AG04450 (cell line): Measurements from ENCODE around the gene PI16. TPM values are rescaled to one million over a fixed set of nuclear protein-coding genes. Genes with fewer than 3 reads are reported as not detected.

ENCODE experiments used
- CTCF ChIA-PET: fragments of 300-600, 350-600 bp; formaldehyde crosslinking; extraction: SDS; loops from one replicate; lab custom pipeline; 2022; ENCODE audit warnings: antibody characterized with exemption, inconsistent platforms; lab: Charles Lee
- POLR2A ChIA-PET: fragments of 350-600 bp; formaldehyde crosslinking; extraction: SDS; loops from one replicate; lab custom pipeline; 2021; ENCODE audit warnings: antibody characterized with exemption, inconsistent platforms; lab: Yijun Ruan, JAX
- DNase-seq: peaks from one replicate; pipeline ENCODE4 v3.0.0-alpha.2; 2011; ENCODE audit warnings: low read depth, low spot score
- H3K27ac ChIP-seq: one replicate; pipeline ENCODE4 v1.5.1; 2012; ENCODE audit warnings: low read depth, low read length, control low read depth
- H3K27me3 ChIP-seq: one replicate; pipeline ENCODE4 v1.6.0; 2012; ENCODE audit warnings: low read length; ENCODE audit not compliant: control insufficient read depth, insufficient read depth
- H3K4me3 ChIP-seq: 2 replicates; pipeline ENCODE4 v1.5.1; 2011; ENCODE audit warnings: mild to moderate bottlenecking, low read depth, low read length, control low read depth
- H3K9me3 ChIP-seq: 2 replicates; pipeline ENCODE4 v1.5.1; 2012; ENCODE audit warnings: low read length; ENCODE audit not compliant: control insufficient read depth, insufficient read depth
- polyA plus RNA-seq: library from polyadenylated mRNA; depleted of rRNA; stranded (reverse); fragments of >200 nt; gene quantifications from 2 replicates; pipeline ENCODE4 v1.2.3, GENCODE V29; 2011
- TF ChIP-seq, protein P1 (sequence below): IDR thresholded peaks from 2 replicates; pipeline ENCODE4 v1.5.1; 2011; ENCODE audit warnings: low read depth, low read length, control low read depth, inconsistent platforms

The PI16 gene
- polyA plus RNA-seq, 1 experiment = 0.05 TPM

DNA sequence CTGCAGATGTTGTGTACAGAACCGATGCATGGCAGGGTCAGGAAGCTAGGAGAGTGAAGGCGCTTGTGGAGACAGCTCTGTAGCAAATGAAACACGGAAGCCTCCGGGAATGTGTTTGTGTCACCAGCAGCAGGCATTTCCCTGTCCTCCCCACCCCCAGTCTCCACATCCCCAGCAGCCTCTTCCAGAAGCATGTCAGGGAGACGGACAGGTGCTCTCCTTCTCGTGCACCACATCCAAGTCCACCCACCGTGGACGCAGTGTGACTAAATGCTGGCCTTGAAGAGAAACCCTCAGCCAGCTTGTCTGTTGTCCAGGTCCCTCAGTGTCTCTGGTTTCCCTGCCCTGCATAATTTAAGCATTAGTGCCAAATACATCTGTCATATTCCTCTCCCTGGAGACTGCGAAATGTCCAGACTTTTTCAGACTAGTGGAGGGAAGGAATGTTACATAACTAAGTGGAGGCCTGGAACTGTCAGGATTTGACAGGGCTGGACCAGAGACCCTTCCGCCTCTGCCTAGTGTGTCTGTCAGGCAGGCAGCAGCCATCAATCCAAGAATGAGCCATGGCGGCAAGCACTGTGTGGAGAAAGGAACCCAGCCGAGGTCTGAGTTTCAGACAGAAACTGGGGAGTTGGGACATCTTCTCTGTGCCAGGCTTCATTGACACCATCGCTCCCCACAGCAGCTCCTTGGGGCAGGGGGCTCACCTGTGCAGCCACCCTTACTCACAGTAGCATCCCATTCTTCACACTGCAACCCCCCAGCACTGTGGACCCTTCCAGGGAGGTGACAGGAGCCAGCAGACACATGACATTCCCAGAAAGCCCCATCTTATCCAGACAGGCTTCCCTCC lies 26.6 kb upstream of the PI16 start:
- TF ChIP-seq, protein P1, sequence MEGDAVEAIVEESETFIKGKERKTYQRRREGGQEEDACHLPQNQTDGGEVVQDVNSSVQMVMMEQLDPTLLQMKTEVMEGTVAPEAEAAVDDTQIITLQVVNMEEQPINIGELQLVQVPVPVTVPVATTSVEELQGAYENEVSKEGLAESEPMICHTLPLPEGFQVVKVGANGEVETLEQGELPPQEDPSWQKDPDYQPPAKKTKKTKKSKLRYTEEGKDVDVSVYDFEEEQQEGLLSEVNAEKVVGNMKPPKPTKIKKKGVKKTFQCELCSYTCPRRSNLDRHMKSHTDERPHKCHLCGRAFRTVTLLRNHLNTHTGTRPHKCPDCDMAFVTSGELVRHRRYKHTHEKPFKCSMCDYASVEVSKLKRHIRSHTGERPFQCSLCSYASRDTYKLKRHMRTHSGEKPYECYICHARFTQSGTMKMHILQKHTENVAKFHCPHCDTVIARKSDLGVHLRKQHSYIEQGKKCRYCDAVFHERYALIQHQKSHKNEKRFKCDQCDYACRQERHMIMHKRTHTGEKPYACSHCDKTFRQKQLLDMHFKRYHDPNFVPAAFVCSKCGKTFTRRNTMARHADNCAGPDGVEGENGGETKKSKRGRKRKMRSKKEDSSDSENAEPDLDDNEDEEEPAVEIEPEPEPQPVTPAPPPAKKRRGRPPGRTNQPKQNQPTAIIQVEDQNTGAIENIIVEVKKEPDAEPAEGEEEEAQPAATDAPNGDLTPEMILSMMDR = no peak
- Histone ChIP-seq H3K27me3 (no peaks in the 10 kb centered on the region), H3K4me3 (no peak overlapping the region), H3K27ac (no peak overlapping the region), H3K9me3 (no peaks in the 10 kb centered on the region)
- DNase-seq = no peak
- ChIA-PET CTCF (no interaction called here), POLR2A (interaction anchor here (0.7 to 1.0 kb wide), 2 partner anchors 58 kb away, joined by 3 to 4 read pairs; partner anchors contain the start of gene MTCH1)

DNA sequence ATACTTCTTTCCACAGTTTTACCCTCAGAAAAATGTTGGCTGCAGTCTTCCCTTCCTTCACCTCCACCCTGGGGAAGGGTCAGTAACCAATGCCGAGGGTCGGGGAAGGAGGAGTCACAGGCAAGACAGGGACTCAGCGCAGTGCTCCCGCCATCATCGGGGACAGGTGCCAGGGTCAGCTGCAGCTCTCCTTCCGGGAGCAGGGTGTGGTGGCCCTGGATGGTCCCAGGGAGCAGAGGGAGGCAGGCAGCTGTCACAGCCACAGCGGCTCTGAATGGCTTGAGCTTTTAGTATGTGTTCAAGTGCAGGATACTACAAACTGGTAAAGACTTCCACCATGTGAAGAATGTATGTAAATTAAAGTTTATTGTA lies 26.0 kb upstream of the PI16 start:
- CTCF ChIA-PET = no interaction called here
- no peak overlapping the region for H3K27ac ChIP-seq

GRCh38 chr6:36929152-36929551 lies 25.4 kb upstream of the PI16 start:
- Histone ChIP-seq H3K27ac (peak overlapping the region; percentile 31), H3K4me3 (no peak overlapping the region), H3K27me3 (no peaks in the 10 kb centered on the region), H3K9me3 (no peaks in the 10 kb centered on the region)
- ChIA-PET POLR2A (interaction anchor here (0.7 kb wide), 1 partner anchor 57 kb away, joined by 3 read pairs; the partner anchor contains the start of gene MTCH1), CTCF (no interaction called here)
- no peak for DNase-seq
- TF ChIP-seq, protein P1 = no peak

More for the DNA sequence above, 26.0 kb upstream of the PI16 start:
- Histone ChIP-seq H3K9me3 (no peaks in the 10 kb centered on the region), H3K4me3 (no peak overlapping the region), H3K27me3 (no peaks in the 10 kb centered on the region)
- DNase-seq = no peak
- POLR2A ChIA-PET = interaction anchor here (0.7 kb wide), 1 partner anchor 58 kb away, joined by 3 read pairs; the partner anchor contains the start of gene MTCH1
- TF ChIP-seq, protein P1 = no peak

DNA sequence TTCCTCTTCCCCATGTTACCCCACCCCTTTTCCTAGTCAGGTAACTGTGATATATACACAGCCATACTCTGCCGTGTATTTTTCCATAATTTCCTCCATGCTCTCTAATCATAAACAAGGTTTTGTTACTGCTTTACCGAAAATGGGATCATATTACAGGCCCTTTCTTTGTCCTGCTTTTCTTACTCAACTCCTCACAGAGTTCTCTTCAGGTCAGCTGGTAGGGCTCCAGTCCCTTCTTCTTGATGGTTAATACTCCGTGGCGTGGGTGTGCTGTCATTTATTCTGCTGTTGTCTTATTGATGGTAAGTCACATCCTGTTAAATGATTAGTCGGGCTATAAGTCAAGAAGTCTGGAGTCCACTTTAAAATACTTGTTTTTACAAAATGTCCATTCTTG lies 24.9 kb upstream of the PI16 start:
- POLR2A ChIA-PET = no interaction called here
- Histone ChIP-seq H3K9me3 (no peaks in the 10 kb centered on the region), H3K27ac (peak overlapping the region; percentile 31), H3K4me3 (no peak overlapping the region), H3K27me3 (no peaks in the 10 kb centered on the region)
- CTCF ChIA-PET = no interaction called here
- DNase-seq = no peak
- TF ChIP-seq, protein P1 = no peak

GRCh38 chr6:36930483-36930882 lies 24.1 kb upstream of the PI16 start:
- Histone ChIP-seq H3K4me3 (no peak overlapping the region), H3K9me3 (no peaks in the 10 kb centered on the region), H3K27ac (no peak overlapping the region), H3K27me3 (no peaks in the 10 kb centered on the region)
- TF ChIP-seq, protein P1 = no peak
- POLR2A ChIA-PET = no interaction called here
- no peak for DNase-seq
- CTCF ChIA-PET = no interaction called here
